HUES6 (cell line): ENCODE measurements around the gene CCL18.
"Not testable (repeated sequence)": the region's sequence is repeated elsewhere in the genome, so short reads cannot be mapped to it uniquely, and the experiment has no call there.

Source experiments
- H3K27ac ChIP-seq: 2 replicates; pipeline ENCODE4 v1.7.0; 2013; ENCODE audit warnings: low read depth, mild to moderate bottlenecking, low read length, inconsistent platforms
- H3K27me3 ChIP-seq: 2 replicates; pipeline ENCODE4 v1.6.1; 2013; ENCODE audit warnings: low read length; ENCODE audit not compliant: control insufficient read depth, insufficient read depth
- H3K36me3 ChIP-seq: 2 replicates; pipeline ENCODE4 v1.6.1; 2013; ENCODE audit warnings: low read length; ENCODE audit not compliant: control insufficient read depth, insufficient read depth
- H3K4me1 ChIP-seq: 2 replicates; pipeline ENCODE4 v1.6.1; 2013; ENCODE audit warnings: low read length; ENCODE audit not compliant: control insufficient read depth, insufficient read depth
- H3K4me3 ChIP-seq: 2 replicates; pipeline ENCODE4 v1.5.1; 2013; ENCODE audit warnings: low read depth, low read length
- H3K9ac ChIP-seq: one replicate; pipeline ENCODE4 v1.6.1; 2013; ENCODE audit warnings: mild to moderate bottlenecking, low read length
- H3K9me3 ChIP-seq: 2 replicates; pipeline ENCODE4 v1.6.1; 2013; ENCODE audit warnings: low read depth, low read length; ENCODE audit not compliant: control insufficient read depth, insufficient read depth

The CCL18 gene

GRCh38 chr17:36063786-36064541, at the start of gene CCL18:
Gene CCL18 (plus strand): TSS chr17:36064272. CDS start chr17:36064343, 71 bp downstream.
- Histone ChIP-seq H3K9ac (no peak within 1 kb of the TSS), H3K4me1 (no peaks in the 10 kb centered on the region), H3K36me3 (no peaks in the 10 kb centered on the region), H3K9me3 (no peaks in the 10 kb centered on the region), H3K27me3 (no peaks in the 10 kb centered on the region), H3K4me3 (no peak within 1 kb of the TSS), H3K27ac (no peak within 1 kb of the TSS)

DNA sequence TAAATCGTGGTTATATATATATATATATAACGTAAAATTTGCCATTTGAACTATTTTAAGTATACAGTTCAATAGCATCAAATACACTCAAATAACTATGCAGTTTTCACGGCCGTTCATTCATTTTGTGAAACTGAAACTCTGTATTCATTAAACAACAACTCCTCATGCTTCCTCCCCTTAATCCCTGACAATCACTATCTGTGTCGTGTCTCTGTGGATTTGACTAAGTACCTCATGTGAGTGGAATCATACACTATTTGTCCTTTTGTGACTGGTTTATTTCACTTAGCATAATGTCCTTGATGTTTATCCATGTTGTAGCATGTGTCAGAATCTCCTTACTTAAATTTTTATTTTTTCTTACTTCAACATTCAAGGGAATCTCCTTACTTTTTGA, 49.1 kb upstream of the CCL18 start:
- H3K4me3 ChIP-seq, result no peak overlapping the region
- H3K4me1 ChIP-seq, result no peaks in the 10 kb centered on the region
- no peaks in the 10 kb centered on the region for H3K36me3 ChIP-seq
- H3K27ac ChIP-seq, result no peak overlapping the region
- H3K27me3 ChIP-seq, result peaks cover 7% of the 10 kb centered on the region; the same call in 1 of the 2 replicates
- H3K9ac ChIP-seq, result no peak overlapping the region
- peaks cover 19% of the 10 kb centered on the region for H3K9me3 ChIP-seq

DNA sequence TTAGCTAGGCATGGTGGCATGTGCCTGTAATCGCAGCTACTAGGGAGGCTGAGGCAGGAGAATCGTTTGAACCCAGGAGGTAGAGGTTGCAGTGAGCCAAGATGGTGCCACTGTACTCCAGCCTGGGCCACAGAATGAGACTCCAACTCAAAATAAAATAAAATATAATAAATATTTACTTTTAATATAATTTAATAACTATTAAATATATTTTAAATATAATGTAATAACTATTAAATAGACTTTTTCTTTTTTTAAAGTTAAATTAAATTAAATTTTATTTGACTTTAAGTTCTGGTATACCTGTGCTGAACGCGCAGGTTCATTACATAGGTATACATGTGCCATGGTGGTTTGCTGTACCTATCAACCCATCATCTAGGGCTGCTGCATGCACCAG, 48.2 kb upstream of the CCL18 start:
- not testable (repeated sequence) for H3K4me3 ChIP-seq, H3K36me3 ChIP-seq, H3K9ac ChIP-seq, H3K4me1 ChIP-seq, H3K27ac ChIP-seq, H3K27me3 ChIP-seq
- H3K9me3 ChIP-seq, result peaks cover 15% of the 10 kb centered on the region

- Histone ChIP-seq H3K36me3 (no peaks in the 10 kb centered on the region), H3K27ac (no peak overlapping the region), H3K27me3 (peaks cover 7% of the 10 kb centered on the region; the same call in 1 of the 2 replicates), H3K9me3 (peaks cover 15% of the 10 kb centered on the region), H3K9ac (no peak overlapping the region), H3K4me3 (no peak overlapping the region), H3K4me1 (no peaks in the 10 kb centered on the region)
Observed at GRCh38 chr17:36016555-36016954, 47.5 kb upstream of the CCL18 start.

DNA sequence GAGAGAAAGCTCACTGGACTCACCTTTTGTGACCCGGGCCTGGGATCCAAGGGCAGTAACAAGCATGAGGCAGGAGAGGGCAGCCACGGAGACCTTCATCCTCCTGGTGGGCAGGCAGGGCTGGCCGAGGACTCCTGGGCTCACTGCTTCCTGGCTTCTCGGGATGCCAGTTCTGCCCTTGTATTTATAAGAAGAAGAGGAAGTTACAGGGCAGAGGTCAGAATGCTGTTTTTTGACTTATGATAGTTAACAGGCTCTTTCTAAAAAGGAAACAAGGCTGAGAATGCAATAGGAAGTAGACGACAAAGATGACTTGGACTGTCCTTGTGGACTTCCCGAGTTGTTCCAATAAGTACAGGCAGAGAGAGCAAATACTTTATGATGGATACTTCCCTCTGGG, 46.3 kb upstream of the CCL18 start, which contains the start of gene CCL23:
Gene CCL23, minus strand, starts transcription at position 174 of the 400 bp plus-strand sequence. Its CDS starts 75 bp downstream, at position 99.
- Histone ChIP-seq H3K9ac (no peak within 1 kb of the TSS), H3K9me3 (peaks cover 5% of the 10 kb centered on the region), H3K27ac (no peak within 1 kb of the TSS), H3K36me3 (no peaks in the 10 kb centered on the region), H3K4me1 (no peaks in the 10 kb centered on the region), H3K27me3 (peaks cover 7% of the 10 kb centered on the region; the same call in 1 of the 2 replicates), H3K4me3 (no peak within 1 kb of the TSS)

DNA sequence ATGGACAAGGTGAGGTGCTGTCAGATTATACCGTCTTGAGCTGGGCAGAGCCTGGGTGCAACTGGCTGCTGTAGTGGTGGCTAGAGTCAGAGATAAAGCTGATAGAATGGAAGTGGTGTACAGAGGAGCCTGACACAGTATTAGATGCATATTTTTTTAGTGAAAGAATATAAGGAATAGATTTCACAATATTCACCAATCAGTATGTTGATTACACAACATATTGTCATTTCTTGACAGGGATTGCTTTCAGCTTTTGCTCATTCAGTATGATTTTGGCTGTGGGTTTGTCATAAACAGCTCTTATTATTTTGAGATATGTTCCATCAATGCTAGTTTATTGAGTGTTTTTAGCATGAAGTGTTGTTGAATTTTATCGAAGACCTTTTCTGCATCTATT, 44.6 kb upstream of the CCL18 start:
- H3K4me3 ChIP-seq, result no peak overlapping the region
- peaks cover 5% of the 10 kb centered on the region; the same call in 1 of the 2 replicates for H3K27me3 ChIP-seq
- 0 out of 2 replicates have a peak, but pooled peaks cover 3% of the 10 kb centered on the region for H3K9me3 ChIP-seq
- no peak overlapping the region for H3K27ac ChIP-seq
- no peaks in the 10 kb centered on the region for H3K4me1 ChIP-seq
- no peaks in the 10 kb centered on the region for H3K36me3 ChIP-seq
- H3K9ac ChIP-seq, result no peak overlapping the region

GRCh38 chr17:36024106-36024869, 39.8 kb upstream of the CCL18 start:
- 0 out of 2 replicates have a peak, but pooled peaks cover 3% of the 10 kb centered on the region for H3K9me3 ChIP-seq
- H3K36me3 ChIP-seq, result no peaks in the 10 kb centered on the region
- no peak overlapping the region for H3K27ac ChIP-seq
- no peaks in the 10 kb centered on the region for H3K4me1 ChIP-seq
- no peak overlapping the region for H3K9ac ChIP-seq
- no peak overlapping the region for H3K4me3 ChIP-seq
- H3K27me3 ChIP-seq, result no peaks in the 10 kb centered on the region; the same call in 1 of the 2 replicates

DNA sequence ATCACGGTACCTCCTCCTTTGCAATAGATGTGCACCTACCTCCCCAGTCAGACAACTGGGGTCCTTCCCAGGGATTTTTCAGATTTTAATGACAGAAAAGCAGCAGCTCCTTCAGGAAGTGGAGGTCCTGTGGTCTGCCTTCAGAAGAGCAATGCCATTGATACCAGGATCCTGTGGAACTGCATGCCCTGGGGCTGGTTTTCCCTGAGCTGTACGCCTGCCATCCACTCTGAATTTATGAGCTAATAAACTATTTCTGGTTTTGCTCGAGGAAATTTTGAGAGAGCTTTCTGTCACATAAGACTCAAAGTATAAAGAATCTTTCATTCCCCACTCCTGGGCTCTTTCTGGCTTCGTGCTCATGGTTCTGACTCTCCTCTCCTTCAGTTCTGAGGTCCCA, 36.3 kb upstream of the CCL18 start:
- no peaks in the 10 kb centered on the region for H3K36me3 ChIP-seq
- H3K27me3 ChIP-seq, result no peaks in the 10 kb centered on the region
- H3K4me1 ChIP-seq, result no peaks in the 10 kb centered on the region

DNA sequence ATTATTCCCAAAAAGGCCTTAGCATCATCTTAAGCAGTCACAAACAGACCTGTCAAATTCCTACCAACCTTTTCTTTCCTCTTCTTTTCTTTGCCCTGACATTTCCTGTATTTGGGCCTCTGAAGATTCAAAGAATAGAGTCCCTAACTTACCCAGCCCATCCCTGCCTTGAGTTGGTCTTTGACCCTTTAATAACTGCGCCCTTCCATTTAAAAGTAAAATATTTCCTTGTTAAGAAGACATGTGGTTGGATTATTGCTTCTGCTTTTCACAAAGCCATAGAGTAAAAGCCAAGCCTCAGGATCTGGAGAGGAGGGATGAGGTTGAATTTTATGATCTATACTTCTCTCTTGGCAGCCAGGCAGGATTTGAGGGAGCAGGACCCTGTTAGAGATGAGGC, 33.1 kb upstream of the CCL18 start:
- no peak overlapping the region for H3K4me3 ChIP-seq
- H3K36me3 ChIP-seq, result no peaks in the 10 kb centered on the region
- no peaks in the 10 kb centered on the region for H3K27me3 ChIP-seq
- no peak overlapping the region for H3K27ac ChIP-seq
- H3K4me1 ChIP-seq, result no peaks in the 10 kb centered on the region
- no peak overlapping the region for H3K9ac ChIP-seq
- no peaks in the 10 kb centered on the region for H3K9me3 ChIP-seq

More for the DNA sequence above, 36.3 kb upstream of the CCL18 start:
- Histone ChIP-seq H3K4me3 (no peak overlapping the region), H3K9ac (no peak overlapping the region), H3K27ac (no peak overlapping the region), H3K9me3 (0 out of 2 replicates have a peak, but pooled peaks cover 3% of the 10 kb centered on the region)

DNA sequence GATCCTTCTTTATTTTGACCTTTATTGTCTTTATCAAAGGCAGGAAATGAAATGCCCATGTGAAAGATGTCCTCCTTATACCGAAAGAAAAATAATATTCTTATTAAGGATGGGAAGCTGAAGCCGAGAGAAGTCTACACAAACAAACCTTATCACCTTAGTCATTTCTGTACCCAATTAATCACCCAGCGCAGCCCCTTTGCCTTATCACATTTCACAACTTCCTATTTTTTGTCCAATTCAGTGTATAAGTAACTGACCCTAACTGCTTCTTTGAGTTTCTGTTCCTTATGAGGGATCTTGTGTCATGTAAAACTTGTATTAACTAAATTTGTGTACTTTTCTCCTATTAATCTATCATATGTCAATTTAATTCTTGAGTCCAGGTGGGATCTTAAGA, 29.9 kb upstream of the CCL18 start:
- Histone ChIP-seq H3K4me1 (no peaks in the 10 kb centered on the region), H3K4me3 (no peak overlapping the region), H3K9ac (no peak overlapping the region), H3K36me3 (no peaks in the 10 kb centered on the region), H3K27ac (no peak overlapping the region), H3K27me3 (no peaks in the 10 kb centered on the region), H3K9me3 (no peaks in the 10 kb centered on the region)

DNA sequence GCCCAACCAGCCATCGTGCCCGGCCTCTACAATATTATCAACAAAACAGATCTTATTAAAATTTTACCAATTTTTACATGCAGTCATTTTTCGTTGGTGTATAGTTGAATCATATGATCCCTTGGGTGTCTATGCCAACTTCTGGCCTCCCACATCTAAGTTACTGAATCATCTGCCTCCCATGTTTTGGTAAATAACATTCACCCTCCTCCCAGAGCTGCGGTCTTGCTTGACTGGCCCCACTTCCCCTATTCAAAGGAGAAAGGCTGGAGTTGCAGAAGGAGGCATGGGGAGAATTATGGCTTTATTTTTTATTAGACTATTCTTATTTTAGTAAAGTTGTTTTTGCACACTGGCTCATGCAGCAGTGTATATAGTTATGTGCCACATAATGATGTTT, 27.8 kb upstream of the CCL18 start:
- Histone ChIP-seq H3K36me3 (no peaks in the 10 kb centered on the region), H3K9ac (no peak overlapping the region), H3K27me3 (no peaks in the 10 kb centered on the region), H3K27ac (no peak overlapping the region), H3K9me3 (no peaks in the 10 kb centered on the region), H3K4me3 (no peak overlapping the region), H3K4me1 (no peaks in the 10 kb centered on the region)
